NCI-H1436 (cell line): ENCODE results near the gene MSLN.

ENCODE experiments used
- DNase-seq: peaks from one replicate; lab custom pipeline; 2025; lab: John Stamatoyannopoulos, UW

MSLN gene

DNA sequence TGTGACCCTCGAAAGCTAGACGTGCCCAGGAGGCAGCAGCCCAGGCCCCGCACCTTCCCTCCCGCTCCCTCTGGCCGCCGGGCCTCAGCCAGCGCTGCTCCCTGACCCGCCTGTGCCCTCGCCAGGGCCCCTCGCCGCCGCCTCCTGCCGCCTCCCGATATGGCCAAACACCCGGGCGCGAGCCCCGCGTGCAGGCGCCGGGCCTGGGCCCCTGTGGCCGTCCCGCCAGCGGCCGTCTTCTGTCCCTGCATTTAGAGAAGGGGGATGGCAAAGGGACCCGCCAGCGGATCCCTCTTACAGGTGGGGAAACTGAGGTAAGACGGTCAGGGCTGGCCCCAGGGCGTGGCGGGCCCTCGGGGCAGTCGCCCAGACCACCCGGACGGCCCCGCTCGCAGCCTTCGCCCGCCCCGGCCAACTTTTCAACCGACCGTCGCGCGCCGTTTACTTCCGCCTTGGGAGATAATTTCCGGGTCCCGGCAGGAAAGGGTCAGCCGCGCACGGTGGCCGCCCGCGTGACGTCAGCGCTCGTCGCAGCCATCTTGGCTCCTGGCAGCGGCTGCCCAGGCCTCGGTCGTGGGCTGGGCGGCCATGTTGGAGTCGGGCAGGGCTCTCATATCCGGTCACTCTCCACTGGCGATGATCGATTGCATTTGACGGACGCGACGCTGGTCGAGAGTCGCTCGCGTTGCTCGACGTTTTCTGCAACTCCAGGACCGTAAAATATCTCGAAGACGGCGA lies 47.0 kb downstream of the MSLN start:
- DNase-seq: peak; percentile 65

GRCh38 chr16:808085-808386 lies 47.5 kb downstream of the MSLN start:
- DNase-seq: no peak

- no peak for DNase-seq
Measured at GRCh38 chr16:813204-813915, 52.8 kb downstream of the MSLN start.

DNA sequence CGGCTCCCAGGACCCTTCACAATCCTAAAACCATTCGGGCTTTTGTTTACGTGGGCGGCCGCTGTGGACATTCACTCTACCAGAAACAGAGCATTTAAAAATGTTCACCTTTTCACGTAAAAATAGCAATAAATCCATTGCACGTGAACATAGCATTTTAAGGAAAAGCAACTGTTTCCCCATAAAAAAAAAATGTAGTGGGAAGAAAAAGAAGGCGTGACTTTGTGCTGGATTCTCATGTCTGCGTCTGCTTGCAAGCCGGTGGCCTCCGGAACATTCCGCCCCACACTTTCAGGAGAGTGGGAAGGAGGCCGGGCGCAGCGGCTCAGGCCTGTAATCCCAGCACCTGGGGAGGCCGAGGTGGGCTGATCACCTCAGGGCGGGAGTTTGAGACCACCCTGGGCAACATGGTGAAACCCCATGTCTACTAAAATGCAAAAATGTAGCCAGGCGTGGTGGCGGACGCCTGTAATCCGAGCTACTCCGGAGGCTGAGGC lies 53.4 kb downstream of the MSLN start:
- no peak for DNase-seq

GRCh38 chr16:814974-815373 lies 54.4 kb downstream of the MSLN start:
- no peak for DNase-seq

GRCh38 chr16:815861-816260 lies 55.3 kb downstream of the MSLN start:
- DNase-seq: no peak

DNA sequence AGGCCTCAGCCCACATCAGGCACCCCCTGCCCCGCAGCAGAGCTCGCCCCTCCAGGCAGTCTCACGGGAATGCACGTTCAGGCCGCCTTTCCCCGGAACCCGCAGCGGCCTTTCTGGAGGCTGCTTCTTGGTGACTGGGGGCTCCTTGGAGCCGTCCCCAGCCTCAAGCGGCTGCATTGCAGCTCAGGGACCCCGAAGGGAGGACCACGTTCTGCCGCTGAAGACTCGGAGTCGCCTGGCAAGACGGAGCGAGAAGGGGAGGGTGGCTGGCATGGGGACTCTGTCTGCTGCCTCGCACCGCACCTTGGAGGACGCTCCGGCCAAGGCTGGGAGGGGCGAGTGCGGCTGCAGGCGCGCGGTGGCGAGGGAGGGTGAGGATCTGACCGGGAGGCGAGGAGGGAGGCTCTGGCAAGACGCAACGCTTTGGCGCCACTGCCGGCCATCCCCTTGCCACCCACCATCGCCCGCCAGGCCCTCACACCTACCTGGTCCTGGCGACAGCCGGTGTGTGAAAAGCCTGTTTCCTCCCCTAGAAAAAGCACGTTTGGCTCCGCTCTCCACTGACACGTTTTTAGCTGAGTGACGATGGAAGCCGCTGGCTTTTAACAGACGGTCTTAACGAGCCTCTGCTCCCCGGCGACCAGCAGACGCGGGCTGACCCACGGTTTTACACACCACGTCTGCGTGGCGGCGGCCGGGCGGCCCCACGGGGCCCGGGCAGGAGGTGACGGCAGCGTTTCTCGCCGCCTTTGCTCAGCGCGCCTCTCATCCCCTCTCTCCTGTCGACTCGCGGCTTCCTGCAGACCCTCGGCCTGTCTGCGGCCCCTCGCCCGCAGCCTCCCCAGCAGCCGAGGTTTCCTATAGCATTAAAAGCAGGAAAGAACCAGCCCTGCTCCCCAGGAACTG lies 56.7 kb downstream of the MSLN start:
- no peak for DNase-seq

DNA sequence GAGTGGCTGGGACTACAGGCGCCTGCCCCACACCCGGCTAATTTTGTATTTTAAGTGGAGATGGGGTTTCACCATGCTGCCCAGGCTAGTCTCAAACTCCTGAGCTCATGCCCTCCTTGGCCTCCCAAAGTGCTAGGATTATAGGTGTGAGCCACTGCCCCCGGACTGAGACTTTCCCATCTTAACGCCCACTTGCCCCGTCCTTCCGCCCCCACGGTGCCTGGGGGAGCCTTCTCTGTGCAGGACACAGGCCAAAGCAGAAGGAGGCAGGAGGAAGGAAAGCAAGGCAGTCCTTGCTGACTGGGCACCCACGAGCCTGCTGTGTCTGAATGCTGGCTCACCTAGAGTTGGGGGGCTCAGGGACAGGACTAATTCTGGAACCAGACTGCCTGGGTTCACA lies 57.6 kb downstream of the MSLN start:
- DNase-seq: no peak
